Measurements from ENCODE around the gene IL21.

DNA sequence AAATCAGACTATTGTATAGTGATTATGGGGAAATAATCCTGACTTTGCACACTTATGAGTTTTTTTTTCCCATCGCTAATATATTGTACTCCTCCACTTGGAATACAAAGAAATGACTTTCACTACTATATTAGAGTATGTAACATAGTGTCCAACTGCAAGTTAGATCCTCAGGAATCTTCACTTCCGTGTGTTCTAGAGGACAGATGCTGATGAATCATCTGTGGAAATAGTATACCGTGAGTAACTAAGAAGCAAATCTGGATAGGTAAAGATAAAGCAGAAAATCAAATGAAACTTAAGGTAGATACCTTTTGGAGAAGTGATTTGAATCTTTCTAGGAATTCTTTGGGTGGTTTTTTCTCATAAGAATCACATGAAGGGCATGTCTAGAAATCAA lies 8.3 kb downstream of the IL21 start:
- no peak for TF ChIP-seq POLR2A (IDR thresholded peaks at IDR 0.05)
- TF ChIP-seq EP300 (IDR thresholded peaks at IDR 0.05): no peak
